ENCODE measurements around the gene GRIK1.

DNA sequence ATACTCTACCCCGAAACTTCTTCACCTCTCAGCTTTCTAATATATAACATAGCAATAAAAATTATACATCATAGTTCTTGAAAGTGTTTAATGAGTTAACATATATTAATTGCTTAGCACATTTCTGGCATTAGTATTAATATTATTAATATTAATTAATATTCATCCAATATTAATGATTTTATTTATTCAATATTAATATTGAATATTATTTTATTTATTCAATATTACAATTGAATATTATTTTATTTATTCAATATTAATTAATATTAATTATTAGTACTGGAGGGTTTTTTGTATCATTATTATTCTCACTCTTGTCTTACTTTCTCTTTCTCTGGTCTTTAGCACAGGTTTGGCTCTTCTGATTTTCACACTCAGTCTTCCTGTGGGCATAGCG lies 105.2 kb downstream of the GRIK1 start:
- TF ChIP-seq, protein P1, sequence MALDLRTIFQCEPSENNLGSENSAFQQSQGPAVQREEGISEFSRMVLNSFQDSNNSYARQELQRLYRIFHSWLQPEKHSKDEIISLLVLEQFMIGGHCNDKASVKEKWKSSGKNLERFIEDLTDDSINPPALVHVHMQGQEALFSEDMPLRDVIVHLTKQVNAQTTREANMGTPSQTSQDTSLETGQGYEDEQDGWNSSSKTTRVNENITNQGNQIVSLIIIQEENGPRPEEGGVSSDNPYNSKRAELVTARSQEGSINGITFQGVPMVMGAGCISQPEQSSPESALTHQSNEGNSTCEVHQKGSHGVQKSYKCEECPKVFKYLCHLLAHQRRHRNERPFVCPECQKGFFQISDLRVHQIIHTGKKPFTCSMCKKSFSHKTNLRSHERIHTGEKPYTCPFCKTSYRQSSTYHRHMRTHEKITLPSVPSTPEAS (tag by site-specific recombination; IDR thresholded peaks at IDR 0.05): no peak
- TF ChIP-seq KLF16 (tag by site-specific recombination; IDR thresholded peaks at IDR 0.05) (no peak), HOXA7 (CRISPR knock-in tag; IDR thresholded peaks at IDR 0.05; ENCODE audit: borderline replicate concordance) (no peak), MYNN (tag by site-specific recombination; IDR thresholded peaks at IDR 0.05; ENCODE audit: borderline replicate concordance) (no peak), ZNF544 (tag by site-specific recombination; IDR thresholded peaks at IDR 0.05) (no peak)
- TF ChIP-seq, protein P2, sequence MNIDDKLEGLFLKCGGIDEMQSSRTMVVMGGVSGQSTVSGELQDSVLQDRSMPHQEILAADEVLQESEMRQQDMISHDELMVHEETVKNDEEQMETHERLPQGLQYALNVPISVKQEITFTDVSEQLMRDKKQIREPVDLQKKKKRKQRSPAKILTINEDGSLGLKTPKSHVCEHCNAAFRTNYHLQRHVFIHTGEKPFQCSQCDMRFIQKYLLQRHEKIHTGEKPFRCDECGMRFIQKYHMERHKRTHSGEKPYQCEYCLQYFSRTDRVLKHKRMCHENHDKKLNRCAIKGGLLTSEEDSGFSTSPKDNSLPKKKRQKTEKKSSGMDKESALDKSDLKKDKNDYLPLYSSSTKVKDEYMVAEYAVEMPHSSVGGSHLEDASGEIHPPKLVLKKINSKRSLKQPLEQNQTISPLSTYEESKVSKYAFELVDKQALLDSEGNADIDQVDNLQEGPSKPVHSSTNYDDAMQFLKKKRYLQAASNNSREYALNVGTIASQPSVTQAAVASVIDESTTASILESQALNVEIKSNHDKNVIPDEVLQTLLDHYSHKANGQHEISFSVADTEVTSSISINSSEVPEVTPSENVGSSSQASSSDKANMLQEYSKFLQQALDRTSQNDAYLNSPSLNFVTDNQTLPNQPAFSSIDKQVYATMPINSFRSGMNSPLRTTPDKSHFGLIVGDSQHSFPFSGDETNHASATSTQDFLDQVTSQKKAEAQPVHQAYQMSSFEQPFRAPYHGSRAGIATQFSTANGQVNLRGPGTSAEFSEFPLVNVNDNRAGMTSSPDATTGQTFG (tag by site-specific recombination; IDR thresholded peaks at IDR 0.05; ENCODE audit: borderline replicate concordance): no peak
- TF ChIP-seq, protein P3, sequence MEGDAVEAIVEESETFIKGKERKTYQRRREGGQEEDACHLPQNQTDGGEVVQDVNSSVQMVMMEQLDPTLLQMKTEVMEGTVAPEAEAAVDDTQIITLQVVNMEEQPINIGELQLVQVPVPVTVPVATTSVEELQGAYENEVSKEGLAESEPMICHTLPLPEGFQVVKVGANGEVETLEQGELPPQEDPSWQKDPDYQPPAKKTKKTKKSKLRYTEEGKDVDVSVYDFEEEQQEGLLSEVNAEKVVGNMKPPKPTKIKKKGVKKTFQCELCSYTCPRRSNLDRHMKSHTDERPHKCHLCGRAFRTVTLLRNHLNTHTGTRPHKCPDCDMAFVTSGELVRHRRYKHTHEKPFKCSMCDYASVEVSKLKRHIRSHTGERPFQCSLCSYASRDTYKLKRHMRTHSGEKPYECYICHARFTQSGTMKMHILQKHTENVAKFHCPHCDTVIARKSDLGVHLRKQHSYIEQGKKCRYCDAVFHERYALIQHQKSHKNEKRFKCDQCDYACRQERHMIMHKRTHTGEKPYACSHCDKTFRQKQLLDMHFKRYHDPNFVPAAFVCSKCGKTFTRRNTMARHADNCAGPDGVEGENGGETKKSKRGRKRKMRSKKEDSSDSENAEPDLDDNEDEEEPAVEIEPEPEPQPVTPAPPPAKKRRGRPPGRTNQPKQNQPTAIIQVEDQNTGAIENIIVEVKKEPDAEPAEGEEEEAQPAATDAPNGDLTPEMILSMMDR (tag by site-specific recombination; IDR thresholded peaks at IDR 0.05): no peak
- TF ChIP-seq, protein P4, sequence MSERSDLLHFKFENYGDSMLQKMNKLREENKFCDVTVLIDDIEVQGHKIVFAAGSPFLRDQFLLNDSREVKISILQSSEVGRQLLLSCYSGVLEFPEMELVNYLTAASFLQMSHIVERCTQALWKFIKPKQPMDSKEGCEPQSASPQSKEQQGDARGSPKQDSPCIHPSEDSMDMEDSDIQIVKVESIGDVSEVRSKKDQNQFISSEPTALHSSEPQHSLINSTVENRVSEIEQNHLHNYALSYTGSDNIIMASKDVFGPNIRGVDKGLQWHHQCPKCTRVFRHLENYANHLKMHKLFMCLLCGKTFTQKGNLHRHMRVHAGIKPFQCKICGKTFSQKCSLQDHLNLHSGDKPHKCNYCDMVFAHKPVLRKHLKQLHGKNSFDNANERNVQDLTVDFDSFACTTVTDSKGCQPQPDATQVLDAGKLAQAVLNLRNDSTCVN (tag by site-specific recombination; optimal IDR thresholded peaks at IDR 0.05): no peak
